Brain microvascular endothelial cell (primary cell): ENCODE data around the gene ARHGAP8.

Source experiments
- DNase-seq: peaks from one replicate; pipeline ENCODE4 v3.0.0-alpha.2; 2020
- H3K27ac ChIP-seq: fragments of 250-450 bp; sonication (Bioruptor Pico); 2 replicates; pipeline ENCODE4 v1.5.1; 2020; ENCODE audit warnings: mild to moderate bottlenecking, moderate library complexity
- H3K27me3 ChIP-seq: fragments of 250-450 bp; sonication (Bioruptor Pico); replicated peaks from 2 replicates; pipeline ENCODE4 v1.5.1; 2020; ENCODE audit warnings: mild to moderate bottlenecking
- H3K36me3 ChIP-seq: fragments of 250-450 bp; sonication (Bioruptor Pico); replicated peaks from 2 replicates; pipeline ENCODE4 v1.5.1; 2020; ENCODE audit warnings: mild to moderate bottlenecking
- H3K4me3 ChIP-seq: 2 replicates; pipeline ENCODE4 v1.5.1; 2011; ENCODE audit warnings: low read depth, mild to moderate bottlenecking, control low read depth, low read length, moderate library complexity
- in situ Hi-C: cut with HindIII; loops from 2 replicates; pipeline ENCODE4 v1.10.0; 2017; ENCODE audit warnings: low sequenced_read_pairs, low pct_ligation_motif_present
- TF ChIP-seq, protein P1 (sequence below): IDR thresholded peaks from 2 replicates; pipeline ENCODE4 v1.5.1; 2011; ENCODE audit warnings: low read depth, mild to moderate bottlenecking, moderate library complexity, low read length, control low read depth, inconsistent platforms; ENCODE audit errors: missing control alignments

The ARHGAP8 gene

GRCh38 chr22:44906248-44906936 is 154.0 kb downstream of the ARHGAP8 start:
- TF ChIP-seq, protein P1, sequence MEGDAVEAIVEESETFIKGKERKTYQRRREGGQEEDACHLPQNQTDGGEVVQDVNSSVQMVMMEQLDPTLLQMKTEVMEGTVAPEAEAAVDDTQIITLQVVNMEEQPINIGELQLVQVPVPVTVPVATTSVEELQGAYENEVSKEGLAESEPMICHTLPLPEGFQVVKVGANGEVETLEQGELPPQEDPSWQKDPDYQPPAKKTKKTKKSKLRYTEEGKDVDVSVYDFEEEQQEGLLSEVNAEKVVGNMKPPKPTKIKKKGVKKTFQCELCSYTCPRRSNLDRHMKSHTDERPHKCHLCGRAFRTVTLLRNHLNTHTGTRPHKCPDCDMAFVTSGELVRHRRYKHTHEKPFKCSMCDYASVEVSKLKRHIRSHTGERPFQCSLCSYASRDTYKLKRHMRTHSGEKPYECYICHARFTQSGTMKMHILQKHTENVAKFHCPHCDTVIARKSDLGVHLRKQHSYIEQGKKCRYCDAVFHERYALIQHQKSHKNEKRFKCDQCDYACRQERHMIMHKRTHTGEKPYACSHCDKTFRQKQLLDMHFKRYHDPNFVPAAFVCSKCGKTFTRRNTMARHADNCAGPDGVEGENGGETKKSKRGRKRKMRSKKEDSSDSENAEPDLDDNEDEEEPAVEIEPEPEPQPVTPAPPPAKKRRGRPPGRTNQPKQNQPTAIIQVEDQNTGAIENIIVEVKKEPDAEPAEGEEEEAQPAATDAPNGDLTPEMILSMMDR = no peak
- in situ Hi-C loops = no loop called here

DNA sequence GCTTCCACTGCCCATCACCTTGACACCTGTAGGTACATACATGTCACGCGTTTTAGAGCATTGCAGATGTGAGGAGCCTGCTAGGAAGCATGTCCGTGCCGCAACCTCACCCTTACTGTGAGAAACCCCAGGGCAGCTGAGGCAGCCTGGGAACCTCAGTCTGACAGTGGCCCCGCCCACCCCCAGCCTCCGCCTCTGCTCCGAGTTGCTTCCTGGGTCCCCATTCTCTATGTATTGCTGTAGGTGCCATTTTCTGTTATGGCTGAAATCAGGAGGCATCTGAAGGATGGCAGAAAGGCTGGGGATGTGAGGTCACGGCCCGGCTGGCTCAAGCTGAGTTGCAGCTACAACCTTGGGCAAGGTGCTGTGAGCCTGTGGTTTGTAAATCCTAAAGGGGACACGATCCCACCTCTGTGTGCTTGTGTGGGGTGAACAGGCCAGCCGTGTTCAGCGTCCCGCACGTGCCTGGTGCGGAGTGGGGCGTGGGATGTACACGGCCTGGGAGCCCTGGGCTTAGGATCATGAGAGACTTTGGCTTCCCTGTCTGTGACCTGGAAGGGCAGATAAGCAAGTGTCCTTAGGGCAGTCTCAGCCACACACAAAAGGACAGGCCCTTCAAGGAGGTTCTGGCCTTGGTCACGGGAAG is 154.7 kb downstream of the ARHGAP8 start:
- in situ Hi-C loops = no loop called here
- no peak overlapping the region for H3K27ac ChIP-seq
- H3K36me3 ChIP-seq = no peaks in the 10 kb centered on the region
- no peak overlapping the region for H3K4me3 ChIP-seq
- no peaks in the 10 kb centered on the region for H3K27me3 ChIP-seq
- no peak for DNase-seq
- TF ChIP-seq, protein P1 = no peak

More at GRCh38 chr22:44906248-44906936, 154.0 kb downstream of the ARHGAP8 start:
- no peak overlapping the region for H3K27ac ChIP-seq
- no peaks in the 10 kb centered on the region for H3K36me3 ChIP-seq
- H3K27me3 ChIP-seq = no peaks in the 10 kb centered on the region
- DNase-seq = no peak
- H3K4me3 ChIP-seq = no peak overlapping the region

GRCh38 chr22:44907765-44908737 is 155.7 kb downstream of the ARHGAP8 start:
- Histone ChIP-seq H3K36me3 (no peaks in the 10 kb centered on the region), H3K27ac (no peak overlapping the region), H3K27me3 (no peaks in the 10 kb centered on the region), H3K4me3 (no peak overlapping the region)
- no peak for DNase-seq
- TF ChIP-seq, protein P1 = no peak
- in situ Hi-C loops = no loop called here

- no peaks in the 10 kb centered on the region for H3K27me3 ChIP-seq
- TF ChIP-seq, protein P1 = no peak
- in situ Hi-C loops = no loop called here
These were observed 156.9 kb downstream of the ARHGAP8 start for GRCh38 chr22:44909241-44909640.

More at GRCh38 chr22:44909241-44909640, 156.9 kb downstream of the ARHGAP8 start:
- no peaks in the 10 kb centered on the region for H3K36me3 ChIP-seq
- no peak for DNase-seq
- H3K4me3 ChIP-seq = no peak overlapping the region
- H3K27ac ChIP-seq = no peak overlapping the region
